HG03175 (cell line): ENCODE data around the gene ARFGAP1.

Experiments used
- ATAC-seq: cut with Tn5 transposase; IDR thresholded peaks from one replicate; pipeline ENCODE4 v1.9.1; 2021; ENCODE audit warnings: mild to moderate bottlenecking, moderate library complexity; ENCODE audit not compliant: unreplicated experiment

Gene ARFGAP1

GRCh38 chr20:63272105-63273058, at the start of gene ARFGAP1:
TSS of gene ARFGAP1 (plus strand) at chr20:63272813. CDS start at chr20:63275581, 2,768 bp downstream.
- peak; percentile 84 for ATAC-seq

GRCh38 chr20:63223121-63223825, 49.3 kb upstream of the ARFGAP1 start:
- ATAC-seq: no peak

GRCh38 chr20:63223826-63224207, 48.8 kb upstream of the ARFGAP1 start:
- no peak for ATAC-seq

- ATAC-seq: no peak
These were observed 48.1 kb upstream of the ARFGAP1 start for GRCh38 chr20:63224412-63225081.

- ATAC-seq: no peak
These were observed 47.5 kb upstream of the ARFGAP1 start for GRCh38 chr20:63225082-63225454.

- no peak for ATAC-seq
These were observed 46.3 kb upstream of the ARFGAP1 start for GRCh38 chr20:63226042-63226943.

- ATAC-seq: no peak
These were observed 45.4 kb upstream of the ARFGAP1 start for GRCh38 chr20:63227260-63227659.

GRCh38 chr20:63228806-63229205, 43.8 kb upstream of the ARFGAP1 start:
- ATAC-seq: no peak

GRCh38 chr20:63230800-63231268, 41.8 kb upstream of the ARFGAP1 start:
- no peak for ATAC-seq

- ATAC-seq: no peak
These were observed 40.2 kb upstream of the ARFGAP1 start for GRCh38 chr20:63232235-63233060.

- ATAC-seq: no peak
These were observed 39.6 kb upstream of the ARFGAP1 start for GRCh38 chr20:63233061-63233344.

GRCh38 chr20:63233924-63234323, 38.7 kb upstream of the ARFGAP1 start:
- no peak for ATAC-seq

- ATAC-seq: no peak
These were observed 37.8 kb upstream of the ARFGAP1 start for GRCh38 chr20:63234693-63235398.

- ATAC-seq: no peak
These were observed 37.1 kb upstream of the ARFGAP1 start, which contains the start of gene BIRC7 for GRCh38 chr20:63235399-63235983. TSS of gene BIRC7 (plus strand) at chr20:63235905. CDS start at chr20:63236097, 192 bp downstream.

- ATAC-seq: no peak
These were observed 36.3 kb upstream of the ARFGAP1 start for GRCh38 chr20:63236116-63236837.

- ATAC-seq: no peak
These were observed 34.6 kb upstream of the ARFGAP1 start for GRCh38 chr20:63238031-63238430.

GRCh38 chr20:63238514-63239125, 34.0 kb upstream of the ARFGAP1 start:
- ATAC-seq: no peak
